SK-N-SH treated with all-trans-retinoic acid at 6 μM for 48 hours (cell line): Measurements from ENCODE around the gene YIPF2.

Experiments
- ATAC-seq: fragments of 200-7000 bp; cut with Tn5 transposase; 3 replicates; pipeline ENCODE4 v1.9.1; 2020; ENCODE audit warnings: mild to moderate bottlenecking, moderate library complexity
- ARNTL ChIP-seq: fragments of 450-650 bp; formaldehyde crosslinking; IDR thresholded peaks from 2 replicates; pipeline ENCODE4 v1.5.0; 2020; ENCODE audit warnings: low read depth, mild to moderate bottlenecking, moderate library complexity, borderline replicate concordance
- BACH2 ChIP-seq: fragments of 250-450 bp; sonication (Bioruptor Pico); IDR thresholded peaks from 2 replicates; pipeline ENCODE4 v1.9.0; 2021; ENCODE audit warnings: mild to moderate bottlenecking, borderline replicate concordance
- CREB5 ChIP-seq: fragments of 250-450 bp; sonication (Bioruptor Pico); IDR thresholded peaks from 2 replicates; pipeline ENCODE4 v1.5.1; 2020; ENCODE audit warnings: low read depth, mild to moderate bottlenecking, moderate library complexity
- CSDC2 ChIP-seq: fragments of 250-450 bp; sonication (Bioruptor Pico); IDR thresholded peaks from 2 replicates; pipeline ENCODE4 v1.5.0; 2020; ENCODE audit warnings: mild to moderate bottlenecking, moderate library complexity
- CSRNP3 ChIP-seq: fragments of 250-450 bp; sonication (Bioruptor Pico); IDR thresholded peaks from 2 replicates; pipeline ENCODE4 v1.5.1; 2021; ENCODE audit warnings: mild to moderate bottlenecking, moderate library complexity
- GLIS3 ChIP-seq: fragments of 250-450 bp; sonication (Bioruptor Pico); IDR thresholded peaks from 2 replicates; pipeline ENCODE4 v1.5.0; 2020; ENCODE audit warnings: mild to moderate bottlenecking, moderate library complexity
- ISL1 ChIP-seq: fragments of 250-450 bp; sonication (Bioruptor Pico); IDR thresholded peaks from 2 replicates; pipeline ENCODE4 v2.1.2; 2022; ENCODE audit warnings: mild to moderate bottlenecking, moderate library complexity
- OSR1 ChIP-seq: fragments of 250-450 bp; sonication (Bioruptor Pico); IDR thresholded peaks from 2 replicates; pipeline ENCODE4 v1.8.0; 2022; ENCODE audit warnings: moderate library complexity, mild to moderate bottlenecking, inconsistent platforms
- PATZ1 ChIP-seq: fragments of 250-450 bp; sonication (Bioruptor Pico); IDR thresholded peaks from 2 replicates; pipeline ENCODE4 v1.8.0; 2020; ENCODE audit warnings: mild to moderate bottlenecking, moderate library complexity, borderline replicate concordance
- POU6F1 ChIP-seq: fragments of 250-450 bp; sonication (Bioruptor Pico); IDR thresholded peaks from 2 replicates; pipeline ENCODE4 v1.8.0; 2021; ENCODE audit warnings: low read depth, mild to moderate bottlenecking, moderate library complexity, borderline replicate concordance
- PPARA ChIP-seq: fragments of 250-450 bp; sonication (Bioruptor Pico); IDR thresholded peaks from 2 replicates; pipeline ENCODE4 v1.5.0; 2020; ENCODE audit warnings: mild to moderate bottlenecking, borderline replicate concordance
- RARB ChIP-seq: fragments of 250-450 bp; sonication (Bioruptor Pico); IDR thresholded peaks from 2 replicates; pipeline ENCODE4 v1.8.0; 2021; ENCODE audit warnings: mild to moderate bottlenecking, moderate library complexity
- SNAI2 ChIP-seq: fragments of 250-450 bp; sonication (Bioruptor Pico); IDR thresholded peaks from 2 replicates; pipeline ENCODE4 v1.5.0; 2020; ENCODE audit warnings: mild to moderate bottlenecking, moderate library complexity
- TCF4 ChIP-seq: fragments of 250-450 bp; sonication (Bioruptor Pico); IDR thresholded peaks from 2 replicates; pipeline ENCODE4 v1.8.0; 2021; ENCODE audit warnings: mild to moderate bottlenecking, moderate library complexity, borderline replicate concordance
- TOX ChIP-seq: fragments of 250-450 bp; sonication (Bioruptor Pico); IDR thresholded peaks from 2 replicates; pipeline ENCODE4 v1.8.0; 2021; ENCODE audit warnings: mild to moderate bottlenecking, moderate library complexity, borderline replicate concordance
- TSHZ2 ChIP-seq: fragments of 250-450 bp; sonication (Bioruptor Pico); IDR thresholded peaks from 2 replicates; pipeline ENCODE4 v1.5.0; 2020; ENCODE audit warnings: mild to moderate bottlenecking, moderate library complexity
- ZFP3 ChIP-seq: fragments of 250-450 bp; sonication (Bioruptor Pico); IDR thresholded peaks from 2 replicates; pipeline ENCODE4 v1.5.0; 2020; ENCODE audit warnings: mild to moderate bottlenecking, moderate library complexity
- ZNF565 ChIP-seq: fragments of 450-650 bp; formaldehyde crosslinking; conservative IDR thresholded peaks from 2 replicates; pipeline ENCODE4 v1.5.0; 2020; ENCODE audit warnings: low read depth, mild to moderate bottlenecking, moderate library complexity
- ZNF70 ChIP-seq: fragments of 450-650 bp; formaldehyde crosslinking; IDR thresholded peaks from 2 replicates; pipeline ENCODE4 v1.5.0; 2020; ENCODE audit warnings: mild to moderate bottlenecking, moderate library complexity
- ZNF8 ChIP-seq: fragments of 450-650 bp; formaldehyde crosslinking; IDR thresholded peaks from 2 replicates; pipeline ENCODE4 v1.5.0; 2020; ENCODE audit warnings: mild to moderate bottlenecking, moderate library complexity

The YIPF2 gene

DNA sequence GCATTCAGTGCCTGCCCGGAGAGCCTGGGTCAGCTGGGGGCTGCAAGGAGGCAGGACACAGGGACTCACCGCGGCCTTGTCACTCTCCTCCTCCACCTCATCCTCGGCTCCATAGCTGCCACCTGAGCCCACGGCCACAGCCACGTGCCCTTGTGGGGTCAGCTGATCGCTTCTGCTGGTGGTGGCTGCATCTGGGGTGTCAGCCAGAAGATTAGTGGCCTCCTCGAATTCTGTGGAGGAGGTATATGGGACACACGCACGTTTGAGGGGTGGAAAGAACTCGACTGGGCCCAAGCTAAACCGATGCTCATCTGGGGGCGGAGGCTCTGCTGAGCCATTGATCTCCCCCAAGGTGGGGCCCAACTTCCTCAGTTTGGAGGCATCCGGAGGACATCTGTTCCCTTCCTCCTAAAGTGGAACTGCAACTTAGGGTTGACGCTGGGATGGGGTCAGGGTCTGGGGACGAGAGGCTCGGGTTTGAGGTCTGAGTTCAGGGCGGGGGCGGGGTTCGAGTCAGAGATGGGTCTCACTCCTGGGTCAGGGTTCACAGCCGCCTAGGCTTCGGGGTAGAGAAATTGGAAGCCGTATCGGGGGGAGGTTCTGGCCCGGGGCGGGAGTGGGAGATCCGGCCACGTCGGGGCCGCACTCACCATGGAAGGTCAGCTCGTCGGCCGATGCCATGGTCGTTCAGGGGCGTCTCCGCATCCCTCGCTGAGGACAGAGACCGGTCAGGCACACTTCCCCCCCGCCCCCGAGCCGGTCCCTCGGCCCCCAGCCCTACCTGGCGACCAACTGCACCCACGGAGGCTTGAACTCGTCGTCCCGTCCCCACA is 493 bp downstream of the YIPF2 start:
- peak; percentile 55 for ATAC-seq
- no peak for TF ChIP-seq BACH2 (CRISPR knock-in tag)
- TF ChIP-seq TCF4 (CRISPR knock-in tag): no peak
- TF ChIP-seq RARB (CRISPR knock-in tag): no peak
- TF ChIP-seq ZNF70 (CRISPR knock-in tag): no peak
- no peak for TF ChIP-seq CSDC2 (CRISPR knock-in tag)
- TF ChIP-seq POU6F1 (CRISPR knock-in tag): no peak
- no peak for TF ChIP-seq TOX (CRISPR knock-in tag)
- TF ChIP-seq ARNTL (CRISPR knock-in tag): no peak
- TF ChIP-seq ZNF8 (CRISPR knock-in tag): no peak
- no peak for TF ChIP-seq ZNF565 (CRISPR knock-in tag)
- no peak for TF ChIP-seq CSRNP3 (CRISPR knock-in tag)
- TF ChIP-seq TSHZ2: no peak
- no peak for TF ChIP-seq GLIS3 (CRISPR knock-in tag)
- no peak for TF ChIP-seq ZFP3 (CRISPR knock-in tag)
- TF ChIP-seq OSR1 (CRISPR knock-in tag): no peak
- TF ChIP-seq PATZ1 (CRISPR knock-in tag): no peak
- no peak for TF ChIP-seq SNAI2 (CRISPR knock-in tag)
- TF ChIP-seq PPARA (CRISPR knock-in tag): no peak
- no peak for TF ChIP-seq CREB5 (CRISPR knock-in tag)

GRCh38 chr19:10924597-10924996 is 3.8 kb downstream of the YIPF2 start:
- no peak for TF ChIP-seq ISL1 (CRISPR knock-in tag)
- TF ChIP-seq OSR1 (CRISPR knock-in tag): no peak
- TF ChIP-seq POU6F1 (CRISPR knock-in tag): no peak
- TF ChIP-seq, all 23 proteins: peak for 0
- ATAC-seq: no peak
